Dedifferentiated amniotic fluid mesenchymal stem cell (primary cell): ENCODE data around the gene CD1D.
"Not testable (repeated sequence)": the region's sequence is repeated elsewhere in the genome, so short reads cannot be mapped to it uniquely, and the experiment has no call there.

ENCODE experiments used
- DNase-seq: peaks from one replicate; pipeline ENCODE4 v3.0.0-alpha.2; 2016; ENCODE audit errors: extremely low spot score

The CD1D gene

DNA sequence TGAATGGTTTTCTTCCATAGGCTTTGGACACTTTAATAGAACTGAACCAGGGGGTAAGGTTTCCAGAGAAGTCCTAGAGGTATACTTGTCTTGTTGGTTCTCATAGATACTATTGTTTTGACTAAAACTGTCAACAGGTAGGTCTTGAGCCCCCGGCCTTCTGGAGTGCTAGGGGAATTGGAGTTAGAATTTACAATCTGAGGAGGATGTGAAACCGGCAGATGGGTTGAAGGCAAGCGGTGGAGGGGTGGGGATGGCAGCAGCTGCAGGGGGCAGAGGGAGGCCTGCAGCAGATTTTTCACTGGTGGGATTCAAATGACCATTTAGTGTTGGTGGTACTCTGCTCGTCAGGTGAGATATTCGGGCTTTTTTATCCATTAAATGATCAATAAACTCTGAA lies 4.3 kb upstream of the CD1D start:
- DNase-seq, result no peak

DNA sequence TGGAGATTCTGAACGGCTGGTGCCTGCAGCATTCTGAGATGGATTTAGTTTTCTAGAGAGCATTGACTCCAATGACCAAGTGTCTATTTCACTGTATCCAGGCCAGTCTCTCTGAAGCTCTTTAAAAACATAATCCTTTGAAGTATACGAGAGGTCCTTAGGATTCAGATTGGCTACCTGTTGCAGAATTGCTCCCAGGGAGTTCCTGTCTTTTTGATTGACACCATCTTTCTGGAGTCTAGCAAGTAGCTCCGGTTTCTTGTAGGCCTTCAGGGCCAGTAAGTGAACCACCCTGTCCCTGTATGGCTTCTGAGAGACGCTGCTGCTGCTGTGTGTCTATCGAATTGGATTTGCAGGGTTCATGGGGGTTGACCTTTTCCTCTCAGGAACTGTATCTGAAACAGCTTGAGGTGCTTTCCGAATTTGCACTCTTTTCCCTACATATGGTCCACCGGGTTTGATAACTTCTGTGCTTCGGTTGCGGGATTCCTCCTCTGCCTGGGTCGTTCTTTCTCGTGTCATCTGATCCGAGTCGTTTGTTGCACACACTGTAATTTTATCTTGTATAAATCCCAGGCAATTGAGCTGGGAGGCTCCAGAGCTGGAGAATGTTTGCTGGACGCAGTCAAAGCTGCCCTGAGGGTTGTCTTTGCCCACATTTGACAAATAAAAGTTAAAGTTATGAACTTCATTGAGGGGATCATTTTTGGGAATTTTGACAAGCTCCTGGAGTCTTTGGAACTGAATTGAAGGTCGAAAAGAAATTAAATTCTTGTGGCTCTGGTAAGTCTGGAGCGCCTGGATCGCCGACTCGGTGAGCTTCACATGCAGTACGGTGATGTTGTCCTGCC lies 3.6 kb upstream of the CD1D start:
- not testable (repeated sequence) for DNase-seq

DNA sequence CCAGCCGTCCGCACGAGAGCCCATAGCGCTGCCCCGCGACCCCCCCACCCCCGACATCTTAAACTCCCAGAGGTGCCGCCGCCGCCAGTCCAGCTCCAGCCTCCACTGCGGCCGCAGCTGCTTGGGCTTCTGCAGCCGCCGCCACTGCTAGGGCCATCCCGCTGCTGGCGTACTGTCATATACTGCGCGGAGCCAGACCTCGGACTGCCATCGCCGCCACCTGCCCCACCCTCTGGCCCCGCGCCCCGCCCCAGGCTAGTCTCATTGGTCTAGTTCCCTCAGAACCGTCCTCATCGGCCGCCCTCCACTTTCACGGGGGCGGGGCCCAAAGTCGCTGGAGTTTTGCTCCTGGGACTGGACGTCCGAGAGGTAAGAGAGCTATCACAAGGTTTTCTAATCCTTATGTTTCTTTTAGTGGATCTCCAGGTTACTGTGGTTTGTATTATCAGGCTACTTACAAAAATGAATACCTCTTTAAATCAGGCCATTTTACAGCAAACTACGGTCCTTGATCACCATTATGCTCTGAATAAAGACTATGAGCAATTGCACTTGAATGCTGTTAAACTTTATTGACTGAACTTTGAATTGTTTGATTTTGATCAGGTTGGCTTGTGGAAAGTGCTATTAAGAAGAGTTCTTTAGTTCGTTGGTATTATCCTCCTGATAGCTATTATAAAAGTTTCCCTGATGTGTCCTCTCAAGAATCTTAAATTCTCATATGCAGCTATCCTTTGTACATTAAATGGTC lies 2.8 kb upstream of the CD1D start:
- DNase-seq, result peak; percentile 28

DNA sequence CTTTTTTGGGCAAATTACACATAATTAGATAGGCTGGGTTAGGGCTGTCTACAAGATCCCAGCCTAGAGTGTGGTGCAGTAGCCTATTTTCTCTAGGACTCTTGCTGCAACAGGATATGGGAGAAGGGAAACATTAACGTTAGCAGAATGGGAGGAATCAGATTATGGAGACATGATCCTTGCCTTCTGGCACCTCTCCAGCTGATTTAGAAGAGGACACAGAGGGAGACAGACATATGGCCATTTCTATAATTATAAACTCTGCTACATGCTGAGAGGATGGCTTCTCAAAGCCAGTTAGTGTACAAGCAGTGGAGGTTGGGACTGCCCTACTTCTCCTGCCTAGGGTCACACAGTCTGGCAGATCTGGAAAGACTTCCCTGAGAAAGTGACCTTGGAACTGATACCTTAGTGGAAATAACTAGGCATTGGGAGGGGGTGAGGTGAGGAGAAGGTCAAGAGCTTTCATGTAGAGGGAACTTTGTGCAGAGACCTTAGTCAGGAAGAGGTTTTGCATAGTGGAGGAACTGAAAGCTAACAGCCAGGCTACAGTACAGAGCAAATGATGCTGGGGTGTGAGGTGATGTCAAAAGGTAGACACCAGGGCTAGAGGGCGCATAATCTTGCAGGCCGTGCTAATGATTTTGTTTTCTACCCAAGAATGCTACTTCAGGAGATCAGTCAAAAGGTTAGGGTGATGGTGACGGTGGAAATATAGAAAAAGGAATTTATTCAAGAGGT lies 1.2 kb upstream of the CD1D start:
- DNase-seq, result no peak

DNA sequence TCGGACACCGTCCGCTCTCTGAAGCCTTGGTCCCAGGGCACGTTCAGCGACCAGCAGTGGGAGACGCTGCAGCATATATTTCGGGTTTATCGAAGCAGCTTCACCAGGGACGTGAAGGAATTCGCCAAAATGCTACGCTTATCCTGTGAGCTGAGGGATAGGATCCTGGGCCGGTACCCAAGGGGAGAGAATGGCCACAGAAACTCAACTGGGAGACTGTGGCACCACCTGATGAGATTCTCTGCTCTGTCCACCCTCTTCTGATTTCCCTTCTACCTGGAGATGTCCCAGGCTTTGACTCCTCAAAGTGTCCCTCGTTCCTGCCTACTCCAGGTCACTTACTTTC lies 855 bp downstream of the CD1D start:
- no peak for DNase-seq

DNA sequence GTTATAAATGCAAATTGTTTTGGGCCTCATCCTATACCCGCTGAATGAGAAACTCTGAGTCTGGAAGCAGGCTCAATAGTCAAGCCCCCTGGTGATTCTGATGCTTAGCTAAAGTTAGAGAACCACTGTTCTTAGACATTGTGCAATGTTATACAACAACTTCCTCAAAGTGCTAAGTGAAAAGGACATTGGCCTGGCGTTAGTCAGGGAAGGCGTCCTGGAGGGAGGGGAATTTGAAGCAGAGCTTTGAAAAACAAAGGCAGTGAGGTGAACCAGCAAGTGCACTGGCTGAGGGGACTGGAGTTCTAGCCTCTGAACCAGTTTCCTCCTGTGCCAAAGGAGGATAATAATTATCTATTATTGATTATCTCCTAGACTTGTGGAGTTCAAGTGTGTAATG lies 5.1 kb downstream of the CD1D start:
- no peak for DNase-seq

DNA sequence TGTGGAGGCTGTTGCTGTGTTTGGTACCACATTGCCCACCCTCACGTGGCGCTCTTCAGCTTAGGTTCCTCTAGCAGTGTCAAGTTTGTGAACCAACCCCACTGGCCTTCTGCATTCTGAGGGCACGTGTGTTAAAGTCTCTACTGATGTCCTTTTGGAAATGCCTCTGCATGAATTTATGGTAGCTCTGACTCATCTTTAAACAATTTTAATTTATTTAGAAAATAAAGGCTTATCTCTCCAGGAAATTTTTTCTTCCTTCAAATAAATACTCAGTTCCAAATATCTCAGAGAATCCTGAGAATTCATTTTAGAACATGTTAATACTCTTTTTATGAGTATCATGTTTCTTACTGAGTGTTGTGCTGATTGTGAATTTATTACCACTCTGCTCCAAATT lies 5.5 kb downstream of the CD1D start:
- DNase-seq, result no peak

DNA sequence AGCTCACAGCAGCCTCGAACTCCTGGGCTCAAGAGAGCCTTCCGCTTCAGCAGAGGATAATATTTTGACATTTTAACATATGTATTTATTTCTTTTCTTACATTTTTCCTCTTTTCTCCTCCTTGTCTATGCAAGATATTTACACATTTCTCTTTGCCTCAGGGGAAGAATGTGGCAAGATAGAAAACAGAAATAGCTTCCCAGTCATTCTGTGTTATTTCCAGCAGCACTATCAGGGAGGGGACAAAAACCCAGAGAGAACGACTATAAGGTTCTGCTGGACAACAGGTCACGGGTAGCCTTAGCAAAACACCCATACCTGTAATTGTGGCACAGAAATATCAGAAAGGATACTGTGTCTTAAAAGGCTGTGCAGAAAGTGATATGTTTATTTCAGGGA lies 7.9 kb downstream of the CD1D start:
- DNase-seq, result no peak

DNA sequence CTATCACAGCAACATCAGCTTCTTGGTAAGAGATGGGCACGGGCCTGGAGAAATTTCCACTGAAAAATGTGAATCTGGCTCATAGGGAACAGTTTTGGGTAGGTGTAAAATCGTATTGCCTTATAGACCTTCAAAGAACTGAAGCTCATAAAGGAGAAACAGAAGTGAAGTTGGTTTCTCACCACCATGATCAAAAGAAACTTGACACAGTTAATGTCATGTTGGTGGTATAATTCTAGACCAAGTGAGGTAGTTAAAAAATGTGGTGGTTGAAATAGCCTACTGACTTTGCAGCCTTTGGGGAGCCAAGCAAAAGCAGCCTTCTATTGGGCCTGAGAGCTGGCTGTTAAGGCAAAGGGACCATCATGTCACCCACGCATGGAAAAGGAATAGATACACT lies 8.9 kb downstream of the CD1D start:
- no peak for DNase-seq

DNA sequence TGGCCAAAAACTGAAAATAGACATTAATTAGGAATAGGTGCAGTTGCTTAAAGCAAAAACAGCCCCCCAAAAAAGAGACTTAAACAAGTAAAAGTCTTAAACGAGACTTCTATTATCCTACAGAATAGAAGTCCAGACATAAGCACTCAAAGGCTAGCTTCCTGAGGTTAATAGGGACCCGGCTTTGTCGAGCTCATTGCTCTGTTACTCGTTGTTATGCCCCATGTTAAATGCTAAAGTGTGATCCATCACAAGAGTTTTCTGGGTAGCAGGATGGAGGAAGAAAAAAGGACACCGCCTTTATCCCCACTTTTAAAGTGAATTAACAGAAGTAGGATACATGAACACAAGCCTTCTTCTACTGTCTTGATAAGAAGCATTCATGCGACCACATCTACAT lies 10.6 kb downstream of the CD1D start:
- DNase-seq, result no peak

DNA sequence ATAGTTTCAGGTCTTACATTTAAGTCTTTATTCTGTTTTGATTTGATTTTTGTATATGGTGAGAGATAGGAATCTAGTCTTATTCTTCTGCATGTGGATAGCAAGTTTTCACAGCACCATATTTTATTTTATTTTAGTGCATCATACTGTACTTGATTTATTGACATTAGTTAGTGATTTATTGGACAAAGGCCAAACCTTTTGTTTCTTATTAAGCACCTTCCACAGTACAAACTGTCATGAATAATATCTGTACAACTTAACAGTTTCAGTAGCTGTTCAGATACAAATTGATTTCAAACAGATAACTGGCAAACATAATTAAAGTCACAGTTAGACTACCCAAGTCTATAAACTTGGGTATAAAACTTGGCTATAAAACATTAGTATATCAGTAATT lies 15.8 kb downstream of the CD1D start:
- no peak for DNase-seq

DNA sequence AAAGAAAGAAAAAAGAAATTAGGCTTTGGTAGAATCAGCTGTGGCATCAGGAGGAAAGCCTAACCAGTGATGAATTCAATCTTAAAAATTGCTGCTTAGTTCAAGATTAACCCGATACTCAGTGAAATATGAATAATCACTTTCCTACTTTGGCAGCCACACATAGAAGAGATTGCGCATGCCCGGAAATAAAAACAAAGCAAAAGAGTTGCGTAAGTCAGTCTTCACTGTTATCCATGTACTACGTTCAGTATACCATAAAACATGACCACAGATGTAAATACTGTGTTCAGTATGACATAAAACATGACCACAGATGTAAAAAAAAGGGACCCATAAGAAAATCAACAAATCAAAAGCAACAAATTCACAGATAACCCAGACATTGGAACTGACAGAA lies 19.2 kb downstream of the CD1D start:
- no peak for DNase-seq

DNA sequence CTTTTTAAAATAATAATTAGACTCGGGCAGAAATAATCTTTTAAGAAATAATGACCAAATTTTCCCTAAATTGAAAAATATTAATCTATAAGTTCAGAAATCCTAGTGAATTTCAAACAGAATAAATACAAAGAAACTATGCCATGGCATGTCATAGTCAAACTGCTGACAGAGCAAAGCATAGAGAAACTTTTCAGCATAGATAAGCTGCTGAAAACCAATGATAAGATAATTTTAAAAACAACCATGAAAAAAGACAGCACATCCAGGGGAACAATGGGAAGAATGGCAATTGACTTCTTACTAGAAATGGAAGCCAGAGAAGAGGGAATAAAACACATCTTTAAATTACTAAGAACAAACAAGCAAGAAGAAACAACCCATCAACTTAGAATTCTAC lies 19.8 kb downstream of the CD1D start:
- no peak for DNase-seq

DNA sequence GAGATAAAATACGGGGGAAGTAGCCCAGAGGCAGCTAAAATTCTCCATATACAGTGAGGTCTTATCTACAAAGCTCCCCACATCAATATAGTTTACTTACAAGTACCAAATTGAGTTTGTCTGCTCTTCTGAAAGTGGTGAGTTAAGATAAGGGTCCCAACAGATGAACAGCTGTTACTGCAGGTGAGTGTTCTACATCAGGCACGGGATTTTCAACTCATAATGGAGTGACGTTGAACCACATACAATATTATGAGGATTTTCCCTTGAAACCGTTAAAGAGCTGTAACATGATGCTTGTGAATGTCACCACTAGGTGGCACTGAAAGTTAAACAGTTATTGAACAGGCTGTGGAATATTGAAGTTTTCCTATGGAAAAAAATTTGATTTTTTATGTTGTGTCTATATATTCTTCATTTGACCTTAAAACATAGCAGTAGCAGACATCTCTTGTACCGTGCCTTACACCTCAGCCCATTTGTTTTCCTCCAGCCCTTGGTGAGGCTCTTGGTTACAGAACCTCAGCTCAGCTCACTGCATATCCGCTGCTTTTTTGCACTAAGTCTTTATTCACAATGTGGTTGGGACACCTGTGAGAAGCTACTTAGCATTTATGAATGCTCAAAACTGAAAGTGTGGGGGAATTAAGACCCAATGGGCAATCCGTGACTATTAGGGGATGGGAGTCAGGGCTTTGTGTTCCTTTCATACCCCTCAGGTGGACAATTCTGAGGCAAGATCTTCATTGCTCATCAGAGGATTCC lies 23.2 kb downstream of the CD1D start:
- peak; percentile 82 for DNase-seq

DNA sequence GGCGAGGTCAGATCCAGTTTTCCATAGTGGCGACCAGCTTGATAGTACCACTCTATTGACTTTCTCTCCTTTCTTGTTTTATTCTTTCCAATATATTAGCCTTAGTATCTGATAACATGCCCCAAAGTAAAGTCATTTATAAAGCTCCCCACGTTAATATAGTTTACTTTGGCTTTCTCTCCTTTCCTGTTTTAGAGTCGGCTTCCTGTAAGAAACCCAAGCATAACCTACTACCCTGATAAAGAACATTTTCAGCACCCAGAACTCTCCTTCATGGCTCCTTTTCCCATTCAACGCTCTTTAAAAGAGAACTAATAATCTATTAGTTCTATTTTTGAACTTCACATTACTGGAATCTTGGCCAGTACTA lies 23.7 kb downstream of the CD1D start:
- peak; percentile 9 for DNase-seq

DNA sequence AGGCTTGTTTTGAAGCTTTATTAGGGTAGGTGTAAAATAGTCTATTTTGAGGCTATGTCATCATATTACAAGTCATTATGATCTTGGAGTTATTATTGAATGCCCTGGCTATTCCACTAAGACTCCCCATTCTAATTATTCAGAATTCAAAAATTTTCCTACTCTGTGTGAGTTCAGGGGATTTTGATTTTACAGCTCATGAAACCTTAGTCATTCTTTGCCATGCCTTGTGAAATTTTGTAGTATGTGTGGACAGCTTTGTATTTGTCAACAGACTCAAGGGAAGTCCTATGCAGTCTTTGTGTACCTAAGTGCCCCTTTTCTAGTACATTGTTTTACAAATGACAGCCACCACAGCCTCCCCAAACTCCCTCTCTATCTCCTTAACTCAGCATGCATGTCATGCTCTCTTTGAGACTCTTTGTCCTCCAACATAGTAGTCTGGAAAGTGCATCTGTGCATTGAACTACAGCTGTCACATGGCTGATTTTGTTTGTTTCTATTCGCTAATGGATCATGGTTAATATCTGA lies 28.0 kb downstream of the CD1D start:
- DNase-seq, result no peak

DNA sequence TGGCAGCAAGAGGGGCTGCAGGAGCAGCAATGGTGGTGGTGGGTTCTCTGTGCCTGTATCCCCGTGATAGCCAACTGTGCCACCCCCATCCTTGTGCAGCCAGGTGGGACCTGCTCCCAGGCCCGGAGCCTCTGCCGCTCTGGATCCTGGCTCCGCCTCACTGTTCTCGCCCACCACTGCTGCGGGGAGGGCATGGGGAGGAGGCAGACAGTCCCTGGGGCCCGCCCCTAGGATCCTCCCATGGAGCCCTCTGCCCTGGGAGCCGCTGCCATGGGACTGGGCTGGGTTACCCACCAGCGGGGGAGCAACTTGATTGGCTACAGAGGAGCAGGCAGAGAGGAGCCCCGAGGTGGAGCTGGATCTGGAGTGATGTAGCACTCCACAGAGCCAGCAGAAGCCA lies 31.6 kb downstream of the CD1D start:
- no peak for DNase-seq

DNA sequence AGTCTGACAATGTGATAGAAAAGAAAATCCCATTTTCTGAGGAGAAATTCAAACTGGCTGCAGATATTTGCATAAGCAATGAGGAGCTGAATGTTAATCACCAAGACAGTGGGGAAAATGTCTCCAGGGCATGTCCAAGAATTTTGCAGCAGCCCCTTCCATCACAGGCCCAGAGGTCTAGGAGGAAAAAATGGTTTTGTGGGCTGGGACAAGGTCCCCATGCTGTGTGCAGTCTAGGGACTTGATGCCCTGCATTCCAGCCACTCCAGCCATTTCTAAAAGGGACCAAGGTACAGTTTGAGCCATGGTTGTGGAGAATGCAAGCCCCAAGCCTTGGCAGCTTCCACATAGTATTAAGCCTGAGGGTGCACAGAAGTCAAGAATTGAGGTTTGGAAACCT lies 42.8 kb downstream of the CD1D start:
- DNase-seq, result not testable (repeated sequence)

DNA sequence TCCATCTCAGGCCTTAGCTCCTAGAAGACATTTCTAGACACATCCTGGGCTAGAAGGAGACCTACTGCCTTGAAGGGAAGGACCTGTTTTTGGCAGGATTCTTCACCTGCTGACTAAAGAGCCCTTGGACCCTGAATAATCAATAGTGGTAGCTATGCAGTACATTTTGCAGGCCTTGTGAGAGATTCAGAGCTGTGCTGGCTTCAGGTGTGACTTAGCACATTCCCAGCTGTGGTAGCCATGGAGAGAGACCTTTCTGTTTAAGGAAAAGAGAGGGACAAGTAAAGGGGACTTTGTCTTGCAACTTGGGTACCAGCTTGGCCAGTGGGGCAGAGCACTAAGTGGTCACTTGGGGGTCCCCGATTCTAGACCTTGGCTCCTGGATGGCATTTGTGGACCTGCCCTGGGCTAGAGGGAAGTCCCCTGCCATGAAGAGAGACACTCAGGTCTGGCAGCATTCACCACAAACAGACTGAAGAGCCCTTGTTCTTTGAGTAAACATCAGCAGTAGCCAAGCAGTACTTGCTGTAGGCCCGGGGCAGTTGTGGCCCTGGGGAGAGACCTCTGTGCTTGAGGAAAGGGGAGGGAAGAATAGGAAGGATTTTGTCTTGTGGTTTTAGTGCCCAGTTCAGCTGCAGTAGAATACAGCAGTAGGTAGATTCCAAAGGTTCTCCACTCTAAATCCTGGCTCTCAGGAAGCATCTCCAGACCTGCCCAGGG lies 47.4 kb downstream of the CD1D start:
- DNase-seq, result peak; percentile 6
